HG02885 (cell line): Measurements from ENCODE around the gene HOXA7.

Experiments
- ATAC-seq: cut with Tn5 transposase; IDR thresholded peaks from one replicate; pipeline ENCODE4 v1.9.1; 2021; ENCODE audit warnings: mild to moderate bottlenecking; ENCODE audit not compliant: unreplicated experiment, poor library complexity

The HOXA7 gene

GRCh38 chr7:27111751-27112277, 44.7 kb downstream of the HOXA7 start:
- ATAC-seq = no peak

DNA sequence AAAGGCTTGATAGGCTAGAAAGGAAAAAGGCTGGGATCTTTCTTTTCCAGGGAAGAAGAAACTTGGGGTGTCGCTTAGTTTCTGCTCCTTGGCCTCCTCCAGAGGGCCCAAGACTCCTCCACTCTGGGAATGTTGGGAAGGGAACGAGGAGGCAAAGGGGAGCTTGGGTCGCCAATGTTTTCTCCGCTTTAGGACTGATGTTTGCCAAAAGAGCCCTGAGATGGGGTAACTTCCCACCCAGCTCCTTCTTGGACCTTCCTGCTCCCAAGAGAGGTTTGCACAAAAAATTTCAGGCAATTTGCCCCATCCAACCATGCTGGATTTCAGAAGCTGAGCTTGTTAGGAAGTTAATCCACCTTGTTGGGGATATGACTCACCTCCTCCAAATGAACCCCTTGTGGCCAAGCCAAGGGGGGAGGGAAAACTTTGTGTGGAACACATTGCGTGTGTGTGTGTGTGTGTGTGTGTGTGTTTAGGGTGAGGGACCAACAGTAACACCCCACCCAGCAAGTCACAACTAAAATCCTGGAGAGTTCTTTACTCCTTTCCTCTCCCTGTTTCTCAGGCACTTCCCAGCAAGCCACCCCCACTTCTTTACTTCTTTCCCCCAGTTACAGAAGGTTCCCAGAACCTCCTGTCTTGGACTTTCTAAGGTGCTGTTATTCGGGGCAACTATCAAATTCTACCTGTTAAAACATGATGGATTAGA, 45.3 kb downstream of the HOXA7 start:
- ATAC-seq = no peak

GRCh38 chr7:27110186-27111031, 46.1 kb downstream of the HOXA7 start:
- no peak for ATAC-seq

- ATAC-seq = no peak
These were observed 46.8 kb downstream of the HOXA7 start for GRCh38 chr7:27109466-27110185.

DNA sequence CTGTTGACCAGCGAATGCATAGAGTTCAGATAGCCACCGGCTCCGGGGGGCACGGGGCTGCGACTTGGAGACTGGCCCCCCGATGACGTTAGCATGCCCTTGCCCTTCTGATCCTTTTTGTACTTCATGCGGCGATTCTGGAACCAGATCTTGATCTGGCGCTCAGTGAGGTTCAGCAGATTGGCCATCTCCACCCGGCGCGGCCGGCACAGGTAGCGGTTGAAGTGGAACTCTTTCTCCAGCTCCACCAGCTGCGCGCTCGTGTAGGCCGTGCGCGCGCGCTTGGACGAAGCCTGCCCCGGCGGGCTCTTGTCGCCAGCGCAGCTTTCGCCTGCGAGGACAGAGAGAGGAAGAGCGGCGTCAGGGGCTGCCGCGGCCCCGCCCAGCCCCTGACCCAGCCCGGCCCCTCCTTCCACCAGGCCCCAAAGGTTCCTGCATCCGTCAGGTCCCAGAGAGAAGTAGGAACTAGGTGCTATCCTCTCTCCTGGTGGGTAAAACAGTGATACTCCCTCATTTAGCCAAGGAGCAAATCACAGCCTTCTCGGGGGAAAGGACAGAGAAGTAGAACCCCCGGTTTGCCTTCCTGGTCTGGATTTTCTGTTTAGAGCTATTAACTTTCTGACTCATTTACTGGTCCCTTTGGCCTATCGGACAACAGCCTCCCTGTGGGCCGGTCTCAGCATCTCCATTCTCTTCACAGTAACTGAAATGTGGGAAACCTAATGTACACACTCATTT, 47.9 kb downstream of the HOXA7 start:
- no peak for ATAC-seq

GRCh38 chr7:27107391-27108381, 48.8 kb downstream of the HOXA7 start:
- no peak for ATAC-seq

DNA sequence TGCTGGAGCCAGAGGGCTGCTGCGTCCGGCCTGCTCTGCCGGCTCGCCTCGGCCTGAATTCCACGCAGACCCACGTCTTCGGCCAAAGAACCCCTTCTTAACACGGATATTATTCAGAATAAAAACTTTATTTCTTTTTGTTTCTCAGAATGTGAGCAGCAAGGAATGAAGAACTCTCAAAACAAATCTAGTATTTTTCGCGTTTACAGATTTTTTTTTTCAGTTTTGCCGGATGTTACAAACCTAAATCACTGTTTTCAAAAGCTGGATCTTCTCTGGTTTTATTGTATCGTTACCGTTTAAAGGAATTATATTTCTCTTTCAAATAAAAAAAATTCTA, 49.6 kb downstream of the HOXA7 start:
- no peak for ATAC-seq

DNA sequence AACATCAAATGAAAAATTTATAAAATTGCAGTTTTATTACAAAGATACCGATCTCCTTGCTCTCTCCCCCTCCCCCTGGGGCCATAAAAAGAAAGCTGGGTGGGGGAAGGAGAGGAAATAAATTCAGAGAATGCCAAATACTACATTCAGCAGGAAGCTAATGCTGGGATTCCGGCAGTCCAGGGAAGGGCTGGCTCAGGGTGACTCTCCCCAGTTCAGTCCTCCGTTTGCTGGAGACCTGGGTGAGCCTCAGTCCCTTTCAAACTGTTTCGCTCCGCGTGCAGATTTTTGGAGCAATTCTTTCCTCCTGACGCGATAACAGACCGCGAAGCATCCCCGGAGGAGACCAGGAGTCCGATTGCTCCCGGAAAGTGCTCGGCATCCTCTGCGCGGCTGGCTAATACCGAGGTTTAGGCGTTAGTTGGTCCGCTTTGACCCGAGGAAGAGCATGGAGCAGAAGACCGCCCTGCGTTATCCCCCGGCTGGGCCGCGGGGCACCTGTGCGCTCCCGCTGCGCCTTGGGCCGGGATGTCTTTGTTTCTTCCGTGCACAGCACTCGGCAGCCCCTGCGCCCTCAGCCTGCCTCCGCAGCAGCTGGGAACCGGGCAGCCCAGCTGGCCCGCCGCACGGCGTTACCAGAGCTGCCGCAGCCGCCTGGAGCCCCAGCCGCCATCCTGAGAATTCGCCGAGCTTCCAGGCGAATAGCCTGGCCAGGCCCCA, 50.1 kb downstream of the HOXA7 start:
- ATAC-seq = no peak

DNA sequence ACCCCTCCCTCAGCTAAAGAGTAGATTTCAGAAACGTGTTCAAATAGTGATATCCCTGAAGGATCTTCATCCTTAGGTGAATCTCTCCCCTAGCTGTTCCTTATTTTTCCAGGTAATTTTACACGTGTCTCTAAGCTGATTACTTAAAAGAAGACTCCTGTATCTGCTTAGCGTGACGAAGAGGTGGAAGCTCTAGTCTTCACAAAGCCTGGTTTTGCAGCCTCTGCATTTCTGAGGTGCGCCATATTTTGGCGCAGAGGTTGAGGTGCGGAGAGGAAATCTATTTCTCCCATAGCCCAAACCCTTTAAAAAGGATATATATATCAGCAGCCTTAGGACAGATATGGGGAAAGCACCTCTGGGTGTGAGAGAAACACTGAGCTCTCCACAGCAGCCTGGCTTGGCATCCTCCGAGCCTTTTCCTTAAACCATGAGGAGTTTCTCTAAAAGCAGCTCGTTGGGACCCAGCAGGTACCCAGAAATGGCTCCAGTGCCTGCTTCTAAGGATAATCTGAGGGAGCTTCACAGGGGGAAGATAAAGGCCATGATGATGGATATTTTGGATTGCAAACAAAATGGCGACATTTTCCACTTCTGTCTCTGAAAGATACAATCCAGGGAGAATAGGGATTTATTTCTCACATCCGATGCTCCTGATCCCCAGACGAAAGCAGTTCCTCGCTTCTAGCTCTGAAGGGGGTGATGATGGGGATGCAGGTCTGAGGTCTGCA, 51.0 kb downstream of the HOXA7 start:
- ATAC-seq = no peak

DNA sequence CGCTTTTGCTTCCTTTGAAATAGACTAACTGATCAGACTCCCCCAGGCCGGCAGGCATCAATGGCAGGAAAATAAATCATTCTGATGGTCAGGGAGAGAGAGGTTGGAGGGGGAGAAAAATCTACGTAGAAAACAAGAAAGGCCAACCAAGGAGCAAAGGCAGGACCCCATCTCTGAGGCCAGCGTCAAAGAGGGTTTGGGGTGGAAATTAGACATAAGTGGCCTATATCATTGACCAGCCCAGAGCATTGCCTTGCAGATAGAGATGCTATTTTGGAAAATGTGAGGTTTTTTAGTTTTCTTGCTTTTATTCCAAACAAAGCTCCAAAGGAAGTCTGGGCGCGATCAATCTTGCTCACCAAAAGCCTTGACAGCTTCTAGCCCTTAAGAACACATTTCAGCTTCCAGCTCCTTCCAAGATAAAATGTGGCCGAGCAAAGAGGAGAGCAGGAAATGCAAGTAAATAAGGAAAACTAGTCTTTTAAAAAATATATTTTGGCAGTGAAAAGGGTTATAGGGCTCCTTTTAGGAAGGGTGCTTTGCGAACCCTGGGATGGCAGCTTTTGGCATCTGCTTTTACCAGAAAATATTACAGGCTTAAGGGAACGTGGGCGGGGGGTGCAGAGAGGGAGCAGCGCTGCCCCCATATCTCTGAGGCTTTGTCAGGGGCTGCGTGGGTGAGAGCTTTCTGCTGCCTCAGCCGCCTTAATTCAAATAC, 52.0 kb downstream of the HOXA7 start:
- no peak for ATAC-seq
